HepG2 (cell line): ENCODE data around the gene PDE4C. TPM values are rescaled to one million over a fixed set of nuclear protein-coding genes. Genes with fewer than 3 reads are reported as not detected.

ENCODE experiments used
- ATF6 ChIP-seq: sonication (generic); formaldehyde crosslinking; conservative IDR thresholded peaks from 2 replicates; pipeline ENCODE4 v1.4.0; 2020; ENCODE audit warnings: missing genetic modification reagents
- BHLHE40 ChIP-seq: IDR thresholded peaks from 2 replicates; pipeline ENCODE4 v1.6.1; 2011; ENCODE audit warnings: low read length, improper control_type of control experiment
- CCDC6 ChIP-seq: sonication (generic); formaldehyde crosslinking; IDR thresholded peaks from 2 replicates; pipeline ENCODE4 v1.8.1; 2022; ENCODE audit warnings: mild to moderate bottlenecking, missing genetic modification reagents, moderate library complexity
- ERF ChIP-seq: IDR thresholded peaks from 2 replicates; pipeline ENCODE4 v1.6.1; 2018; ENCODE audit warnings: missing biosample characterization, missing genetic modification reagents
- FOXO4 ChIP-seq: sonication (generic); formaldehyde crosslinking; conservative IDR thresholded peaks from 2 replicates; pipeline ENCODE4 v1.8.1; 2023; ENCODE audit warnings: missing genetic modification reagents
- HINFP ChIP-seq: sonication (generic); formaldehyde crosslinking; IDR thresholded peaks from 2 replicates; pipeline ENCODE4 v1.4.0; 2020; ENCODE audit warnings: low read depth, mild to moderate bottlenecking, missing genetic modification reagents
- KDM5A ChIP-seq: fragments of 200-600 bp; sonication (generic); IDR thresholded peaks from 2 replicates; pipeline ENCODE4 v1.7.0; 2018; ENCODE audit warnings: antibody characterized with exemption, mild to moderate bottlenecking, low read length, borderline replicate concordance
- MED1 ChIP-seq: sonication (generic); formaldehyde crosslinking; IDR thresholded peaks from 2 replicates; pipeline ENCODE4 v1.4.0; 2020; ENCODE audit warnings: missing genetic modification reagents
- MLXIP ChIP-seq: sonication (generic); formaldehyde crosslinking; IDR thresholded peaks from 2 replicates; pipeline ENCODE4 v1.9.0; 2021; ENCODE audit warnings: missing genetic modification reagents, borderline replicate concordance
- NFATC3 ChIP-seq: sonication (generic); formaldehyde crosslinking; IDR thresholded peaks from 2 replicates; pipeline ENCODE4 v1.5.1; 2020; ENCODE audit warnings: mild to moderate bottlenecking, missing genetic modification reagents
- POGK ChIP-seq: sonication (generic); formaldehyde crosslinking; conservative IDR thresholded peaks from 2 replicates; pipeline ENCODE4 v1.8.0; 2022; ENCODE audit warnings: mild to moderate bottlenecking, moderate library complexity, missing genetic modification reagents
- SALL1 ChIP-seq: sonication (generic); formaldehyde crosslinking; IDR thresholded peaks from 2 replicates; pipeline ENCODE4 v1.8.0; 2022; ENCODE audit warnings: mild to moderate bottlenecking, missing genetic modification reagents
- THAP7 ChIP-seq: sonication (generic); formaldehyde crosslinking; IDR thresholded peaks from 2 replicates; pipeline ENCODE4 v1.8.1; 2023; ENCODE audit warnings: mild to moderate bottlenecking, missing genetic modification reagents
- ZNF564 ChIP-seq: sonication (generic); formaldehyde crosslinking; IDR thresholded peaks from 2 replicates; pipeline ENCODE4 v1.8.1; 2023; ENCODE audit warnings: mild to moderate bottlenecking, missing genetic modification reagents
- ZNF709 ChIP-seq: sonication (generic); formaldehyde crosslinking; IDR thresholded peaks from 2 replicates; pipeline ENCODE4 v1.5.0; 2020; ENCODE audit warnings: mild to moderate bottlenecking, missing genetic modification reagents
- ZNF784 ChIP-seq: sonication (generic); formaldehyde crosslinking; IDR thresholded peaks from 2 replicates; pipeline ENCODE4 v1.5.1; 2020; ENCODE audit warnings: missing genetic modification reagents, mild to moderate bottlenecking, borderline replicate concordance
- ZSCAN22 ChIP-seq: sonication (generic); formaldehyde crosslinking; IDR thresholded peaks from 2 replicates; pipeline ENCODE4 v1.4.0; 2020; ENCODE audit warnings: mild to moderate bottlenecking, missing genetic modification reagents
- polyA plus RNA-seq, 8 experiments: library from polyadenylated mRNA; depleted of rRNA in 3 of 8; stranded (reverse) in 7 of 8; unstranded in 1 of 8; fragments of >200 nt; fragmentation: Illumina TruSeq in 4 of 8; extraction: Trizol in 4 of 8; gene quantifications; 2 replicates each; pipeline versions ENCODE4 v1.2.1 to v1.2.3, GENCODE V29; 2011 to 2016; ENCODE audit warnings: low read depth in 4 of 8, missing spikeins in 1 of 8, mixed read lengths in 1 of 8; ENCODE audit not compliant: insufficient read depth in 1 of 8
- total RNA-seq, 5 experiments: library from RNA; depleted of rRNA; stranded (reverse); fragments of >200 nt; fragmentation: Illumina TruSeq; extraction: Trizol; gene quantifications; 2 replicates each; pipeline ENCODE4 v1.2.3, GENCODE V29; 2016; ENCODE audit warnings: low read depth in 1 of 5

Gene PDE4C
- total and polyA plus RNA-seq, 2 of the 13 experiments (the other 11 are each of a cell fraction or from before 2014, with no cell fraction given): 1.4 to 14.0 TPM

- TF ChIP-seq MLXIP: no peak
- TF ChIP-seq SALL1 (CRISPR knock-in tag): peak; percentile 41
- TF ChIP-seq ATF6 (CRISPR knock-in tag): no peak
- 0 out of 2 replicates have a peak, but pooled peaks have one; percentile 24 for TF ChIP-seq MED1 (CRISPR knock-in tag)
- no peak for TF ChIP-seq ZSCAN22 (CRISPR knock-in tag)
- no peak for TF ChIP-seq FOXO4 (CRISPR knock-in tag)
- TF ChIP-seq HINFP (CRISPR knock-in tag): no peak
- 0 out of 2 replicates have a peak, but pooled peaks have one; percentile 17 for TF ChIP-seq BHLHE40
- TF ChIP-seq POGK (CRISPR knock-in tag): no peak
- no peak for TF ChIP-seq THAP7
- no peak for TF ChIP-seq ZNF709 (CRISPR knock-in tag)
- no peak for TF ChIP-seq ERF (CRISPR knock-in tag)
- TF ChIP-seq ZNF784: no peak
- no peak for TF ChIP-seq CCDC6 (CRISPR knock-in tag)
- no peak for TF ChIP-seq NFATC3 (CRISPR knock-in tag)
- TF ChIP-seq ZNF564 (CRISPR knock-in tag): no peak
- no peak for TF ChIP-seq KDM5A
Measured at GRCh38 chr19:18230941-18231734, 4.9 kb upstream of the PDE4C start (continued).
